Stimulated activated CD8-positive, alpha-beta memory T cell treated with anti-CD3 and anti-CD28 coated beads, Interleukin-7, amount 100 ng/mL, for 1 hour (primary cell): Measurements from ENCODE around the gene GLOD4.
"Not testable (repeated sequence)": the region's sequence is repeated elsewhere in the genome, so short reads cannot be mapped to it uniquely, and the experiment has no call there.

Experiments
- DNase-seq, 2 donors: peaks; one replicate each; pipeline ENCODE4 v3.0.0-alpha.2; 2020; ENCODE audit warnings: low read depth in 2 of 2

The GLOD4 gene

GRCh38 chr17:802481-802880 is 20.4 kb upstream of the GLOD4 start:
- DNase-seq = no peak

- no peak for DNase-seq
Measured at GRCh38 chr17:801660-802059, 19.6 kb upstream of the GLOD4 start.

GRCh38 chr17:800446-801242 is 18.6 kb upstream of the GLOD4 start:
- DNase-seq = no peak

GRCh38 chr17:799261-799660 is 17.2 kb upstream of the GLOD4 start:
- DNase-seq = no peak

- no peak for DNase-seq
Measured at GRCh38 chr17:798246-798645, 16.2 kb upstream of the GLOD4 start.

- no peak for DNase-seq
Measured at GRCh38 chr17:797236-797840, 15.3 kb upstream of the GLOD4 start.

- no peak for DNase-seq
Measured at GRCh38 chr17:796609-797008, 14.5 kb upstream of the GLOD4 start.

- DNase-seq = no peak
Measured at GRCh38 chr17:795721-796120, 13.6 kb upstream of the GLOD4 start.

- DNase-seq = no peak
Measured at GRCh38 chr17:795276-795675, 13.2 kb upstream of the GLOD4 start.

GRCh38 chr17:794876-795275 is 12.8 kb upstream of the GLOD4 start:
- peak; percentile 4 to 19 for DNase-seq

GRCh38 chr17:792277-792676 is 10.2 kb upstream of the GLOD4 start:
- no peak for DNase-seq

GRCh38 chr17:791829-792228 is 9.7 kb upstream of the GLOD4 start:
- no peak for DNase-seq

- DNase-seq = not testable (repeated sequence)
Measured at GRCh38 chr17:790874-791247, 8.8 kb upstream of the GLOD4 start.

- DNase-seq = not testable (repeated sequence)
Measured at GRCh38 chr17:789931-790873, 8.1 kb upstream of the GLOD4 start.

GRCh38 chr17:789160-789840 is 7.2 kb upstream of the GLOD4 start:
- DNase-seq = no peak

GRCh38 chr17:788551-788950 is 6.5 kb upstream of the GLOD4 start:
- no peak for DNase-seq

- no peak for DNase-seq
Measured at GRCh38 chr17:787641-788221, 5.7 kb upstream of the GLOD4 start.

GRCh38 chr17:785901-786300 is 3.8 kb upstream of the GLOD4 start:
- not testable (repeated sequence) for DNase-seq

GRCh38 chr17:784143-784542 is 2.1 kb upstream of the GLOD4 start:
- DNase-seq = no peak

GRCh38 chr17:778096-778495 is 4.0 kb downstream of the GLOD4 start:
- DNase-seq = no peak

- no peak for DNase-seq
Measured at GRCh38 chr17:774313-774584, 7.8 kb downstream of the GLOD4 start.
